SU-DHL-6 (cell line): ENCODE measurements around the gene ANXA2.
A peak's percentile ranks its signal among the peaks of the same experiment; 100 is the strongest.

Experiments
- H2AFZ ChIP-seq: fragments of 200-600 bp; sonication (generic); 2 replicates; pipeline ENCODE4 v1.6.1; 2014; ENCODE audit warnings: low read depth, mild to moderate bottlenecking, moderate library complexity, mixed read lengths, antibody characterized with exemption, low read length; ENCODE audit not compliant: severe bottlenecking
- H3F3A ChIP-seq: fragments of 200-600 bp; shearing (Covaris generic); 2 replicates; pipeline ENCODE4 v1.6.0; 2016; ENCODE audit warnings: antibody characterized with exemption, mild to moderate bottlenecking; ENCODE audit not compliant: insufficient read depth
- H3K27ac ChIP-seq: fragments of 200-600 bp; sonication (generic); 2 replicates; pipeline ENCODE4 v1.5.1; 2016; ENCODE audit warnings: low read depth, mild to moderate bottlenecking, low read length, moderate library complexity, mixed read lengths
- H3K27me3 ChIP-seq: fragments of 200-600 bp; sonication (generic), shearing (Covaris generic); 2 replicates; pipeline ENCODE4 v1.6.0; 2014; ENCODE audit warnings: mild to moderate bottlenecking, low read length
- H3K36me3 ChIP-seq: fragments of 200-600 bp; sonication (generic); 2 replicates; pipeline ENCODE4 v1.6.1; 2014; ENCODE audit warnings: mild to moderate bottlenecking, low read length, mixed read lengths
- H3K4me2 ChIP-seq: fragments of 300-600, 200-600 bp; shearing (Covaris generic), sonication (generic); 2 replicates; pipeline ENCODE4 v1.6.0; 2014; ENCODE audit warnings: low read length, low read depth, mild to moderate bottlenecking; ENCODE audit not compliant: poor library complexity, severe bottlenecking
- H3K4me3 ChIP-seq: fragments of 200-600 bp; sonication (generic); 2 replicates; pipeline ENCODE4 v1.5.1; 2014; ENCODE audit warnings: antibody characterized with exemption, low read length, mild to moderate bottlenecking, mixed read lengths; ENCODE audit not compliant: insufficient read depth, poor library complexity, severe bottlenecking
- H3K79me2 ChIP-seq: fragments of 200-600 bp; sonication (generic); 2 replicates; pipeline ENCODE4 v1.6.1; 2014; ENCODE audit warnings: mild to moderate bottlenecking, low read length, moderate library complexity; ENCODE audit not compliant: insufficient read depth
- H3K9ac ChIP-seq: fragments of 200-600 bp; sonication (generic); 2 replicates; pipeline ENCODE4 v1.7.0; 2014; ENCODE audit warnings: mild to moderate bottlenecking, low read length
- H3K9me2 ChIP-seq: fragments of 200-600 bp; sonication (generic); replicated peaks from 2 replicates; pipeline ENCODE4 v1.6.1; 2014; ENCODE audit warnings: low read length; ENCODE audit not compliant: insufficient read depth
- H3K9me3 ChIP-seq: fragments of 200-600 bp; sonication (generic); 2 replicates; pipeline ENCODE4 v1.6.1; 2014; ENCODE audit warnings: low read length, mixed read lengths; ENCODE audit not compliant: insufficient read depth
- H4K20me1 ChIP-seq: fragments of 200-600 bp; sonication (generic); 2 replicates; pipeline ENCODE4 v1.6.1; 2014; ENCODE audit warnings: low read depth, mild to moderate bottlenecking, antibody characterized with exemption, low read length, moderate library complexity, mixed read lengths
- EZH2phosphoT487 ChIP-seq: fragments of 200-600 bp; sonication (generic), shearing (Covaris generic); conservative IDR thresholded peaks from 2 replicates; pipeline ENCODE4 v1.6.1; 2018; ENCODE audit warnings: mild to moderate bottlenecking, antibody characterized with exemption, low read length, moderate library complexity, mixed read lengths
- TF ChIP-seq, protein P1 (sequence below): fragments of 200-600 bp; sonication (generic); IDR thresholded peaks from one replicate; pipeline ENCODE4 v1.5.1; 2017; ENCODE audit warnings: antibody characterized with exemption, mild to moderate bottlenecking, low read length, moderate library complexity; ENCODE audit not compliant: insufficient read depth, poor library complexity, severe bottlenecking

The ANXA2 gene

GRCh38 chr15:60397772-60398445 is at the start of gene ANXA2:
ANXA2 (minus strand) TSS chr15:60397986; CDS start chr15:60386075, 11,911 bp downstream.
- Histone ChIP-seq H3K9me3 (no peaks in the 10 kb centered on the region), H3K4me3 (peak within 1 kb of the TSS; percentile 57), H3K36me3 (no peaks in the 10 kb centered on the region), H3F3A (no peaks in the 10 kb centered on the region), H2AFZ (peak within 1 kb of the TSS; percentile 88), H3K79me2 (no peaks in the 10 kb centered on the region), H4K20me1 (no peaks in the 10 kb centered on the region), H3K27me3 (no peaks in the 10 kb centered on the region), H3K4me2 (peak within 1 kb of the TSS; percentile 83), H3K9me2 (no peaks in the 10 kb centered on the region), H3K9ac (peak within 1 kb of the TSS; percentile 52), H3K27ac (no peak within 1 kb of the TSS)
- TF ChIP-seq, protein P1, sequence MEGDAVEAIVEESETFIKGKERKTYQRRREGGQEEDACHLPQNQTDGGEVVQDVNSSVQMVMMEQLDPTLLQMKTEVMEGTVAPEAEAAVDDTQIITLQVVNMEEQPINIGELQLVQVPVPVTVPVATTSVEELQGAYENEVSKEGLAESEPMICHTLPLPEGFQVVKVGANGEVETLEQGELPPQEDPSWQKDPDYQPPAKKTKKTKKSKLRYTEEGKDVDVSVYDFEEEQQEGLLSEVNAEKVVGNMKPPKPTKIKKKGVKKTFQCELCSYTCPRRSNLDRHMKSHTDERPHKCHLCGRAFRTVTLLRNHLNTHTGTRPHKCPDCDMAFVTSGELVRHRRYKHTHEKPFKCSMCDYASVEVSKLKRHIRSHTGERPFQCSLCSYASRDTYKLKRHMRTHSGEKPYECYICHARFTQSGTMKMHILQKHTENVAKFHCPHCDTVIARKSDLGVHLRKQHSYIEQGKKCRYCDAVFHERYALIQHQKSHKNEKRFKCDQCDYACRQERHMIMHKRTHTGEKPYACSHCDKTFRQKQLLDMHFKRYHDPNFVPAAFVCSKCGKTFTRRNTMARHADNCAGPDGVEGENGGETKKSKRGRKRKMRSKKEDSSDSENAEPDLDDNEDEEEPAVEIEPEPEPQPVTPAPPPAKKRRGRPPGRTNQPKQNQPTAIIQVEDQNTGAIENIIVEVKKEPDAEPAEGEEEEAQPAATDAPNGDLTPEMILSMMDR, result no peak
- no peak for TF ChIP-seq EZH2phosphoT487

DNA sequence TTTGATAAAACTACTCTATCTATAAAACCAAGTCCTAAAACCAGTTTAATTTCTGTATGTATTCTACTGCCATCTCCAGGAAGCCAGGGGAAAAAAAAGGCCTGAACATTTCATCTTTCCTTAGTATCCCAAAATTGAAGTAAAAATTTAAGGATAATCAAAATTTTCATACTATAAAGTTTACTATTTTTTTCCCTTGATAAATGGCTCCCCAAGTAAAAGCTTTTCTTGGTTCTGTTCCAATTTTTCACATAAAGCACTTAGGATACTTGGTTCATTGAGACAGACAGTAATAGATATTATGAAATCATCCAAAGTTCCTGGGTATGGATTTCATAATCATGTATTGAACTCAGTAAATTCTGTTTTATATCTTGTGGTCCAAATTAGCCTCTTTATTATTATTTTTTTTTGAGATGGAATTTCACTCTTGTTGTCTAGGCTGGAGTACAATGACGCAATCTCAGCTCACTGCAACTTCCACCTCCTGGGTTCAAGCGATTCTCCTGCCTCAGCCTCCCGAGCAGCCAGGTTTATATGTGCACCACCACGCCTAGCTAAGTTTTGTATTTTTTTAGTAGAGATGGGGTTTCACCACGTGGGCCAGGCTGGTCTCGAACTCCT is 46.6 kb upstream of the ANXA2 start:
- no peaks in the 10 kb centered on the region for H4K20me1 ChIP-seq
- no peak overlapping the region for H3K4me3 ChIP-seq
- H3K9ac ChIP-seq, result no peak overlapping the region
- H3K4me2 ChIP-seq, result no peak overlapping the region
- no peaks in the 10 kb centered on the region for H3K79me2 ChIP-seq
- H3K9me3 ChIP-seq, result no peaks in the 10 kb centered on the region
- no peak overlapping the region for H2AFZ ChIP-seq
- no peaks in the 10 kb centered on the region for H3F3A ChIP-seq
- H3K27ac ChIP-seq, result no peak overlapping the region
- H3K27me3 ChIP-seq, result no peaks in the 10 kb centered on the region
- TF ChIP-seq, protein P1, result peak; percentile 9
- TF ChIP-seq EZH2phosphoT487, result no peak
- no peaks in the 10 kb centered on the region for H3K9me2 ChIP-seq
- peaks cover 20% of the 10 kb centered on the region; the same call in 1 of the 2 replicates for H3K36me3 ChIP-seq

DNA sequence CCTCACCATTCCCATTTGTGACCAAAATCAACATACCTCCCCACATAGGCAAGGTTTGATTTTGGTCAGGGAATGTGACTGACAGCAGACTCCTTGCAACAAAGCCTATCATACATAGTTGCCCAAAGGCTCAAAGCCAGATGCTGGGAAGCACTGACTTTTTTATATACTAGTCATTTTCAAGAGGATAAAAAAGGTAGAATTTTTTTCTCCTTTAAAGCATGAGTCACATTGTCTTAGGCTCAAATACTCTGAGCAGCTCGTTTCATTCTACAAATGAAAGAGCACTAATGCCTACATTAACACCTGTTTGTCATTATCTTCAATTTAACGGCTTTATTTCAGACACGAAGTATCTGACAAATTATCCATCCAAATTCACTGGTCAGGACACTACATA is 45.0 kb upstream of the ANXA2 start:
- Histone ChIP-seq H3K9me3 (no peaks in the 10 kb centered on the region), H3K36me3 (peaks cover 9% of the 10 kb centered on the region; the same call in 1 of the 2 replicates)

More for the DNA sequence above, 45.0 kb upstream of the ANXA2 start:
- Histone ChIP-seq H3K9ac (no peak overlapping the region), H3K27ac (no peak overlapping the region), H3K27me3 (no peaks in the 10 kb centered on the region), H4K20me1 (no peaks in the 10 kb centered on the region), H3F3A (no peaks in the 10 kb centered on the region), H3K4me2 (no peak overlapping the region), H3K9me2 (no peaks in the 10 kb centered on the region), H3K79me2 (no peaks in the 10 kb centered on the region), H2AFZ (no peak overlapping the region), H3K4me3 (no peak overlapping the region)
- TF ChIP-seq EZH2phosphoT487, result no peak
- TF ChIP-seq, protein P1, result no peak
